Measurements from ENCODE around the gene MYZAP.

DNA sequence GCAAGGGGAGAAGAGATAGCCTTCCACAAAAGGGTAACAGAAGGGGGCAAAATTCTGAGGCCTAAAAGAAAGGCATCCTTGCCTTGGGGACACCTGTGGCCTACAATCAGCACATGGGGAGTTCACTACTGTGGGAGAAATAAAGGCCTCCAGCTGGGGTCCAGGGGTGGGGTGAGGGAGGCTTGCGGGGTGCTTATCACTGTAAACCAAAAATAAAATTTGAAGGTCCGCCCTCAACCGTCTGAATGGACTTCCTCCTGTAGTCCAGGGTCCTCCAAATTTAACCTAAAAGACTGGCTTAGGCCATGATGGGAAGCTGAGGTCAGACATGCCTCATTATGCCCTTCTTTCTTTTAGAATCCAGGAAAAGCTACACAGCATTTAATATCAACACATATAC is 112.7 kb downstream of the MYZAP start:
- TF ChIP-seq, protein P1, sequence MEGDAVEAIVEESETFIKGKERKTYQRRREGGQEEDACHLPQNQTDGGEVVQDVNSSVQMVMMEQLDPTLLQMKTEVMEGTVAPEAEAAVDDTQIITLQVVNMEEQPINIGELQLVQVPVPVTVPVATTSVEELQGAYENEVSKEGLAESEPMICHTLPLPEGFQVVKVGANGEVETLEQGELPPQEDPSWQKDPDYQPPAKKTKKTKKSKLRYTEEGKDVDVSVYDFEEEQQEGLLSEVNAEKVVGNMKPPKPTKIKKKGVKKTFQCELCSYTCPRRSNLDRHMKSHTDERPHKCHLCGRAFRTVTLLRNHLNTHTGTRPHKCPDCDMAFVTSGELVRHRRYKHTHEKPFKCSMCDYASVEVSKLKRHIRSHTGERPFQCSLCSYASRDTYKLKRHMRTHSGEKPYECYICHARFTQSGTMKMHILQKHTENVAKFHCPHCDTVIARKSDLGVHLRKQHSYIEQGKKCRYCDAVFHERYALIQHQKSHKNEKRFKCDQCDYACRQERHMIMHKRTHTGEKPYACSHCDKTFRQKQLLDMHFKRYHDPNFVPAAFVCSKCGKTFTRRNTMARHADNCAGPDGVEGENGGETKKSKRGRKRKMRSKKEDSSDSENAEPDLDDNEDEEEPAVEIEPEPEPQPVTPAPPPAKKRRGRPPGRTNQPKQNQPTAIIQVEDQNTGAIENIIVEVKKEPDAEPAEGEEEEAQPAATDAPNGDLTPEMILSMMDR (conservative IDR thresholded peaks at IDR 0.05; ENCODE audit: low read length): no peak
- TF ChIP-seq EZH2phosphoT487 (IDR thresholded peaks at IDR 0.05; ENCODE audit: borderline replicate concordance): no peak

Data from Loucy (cell line).